Mucosa of gallbladder (tissue), 1 donor: ENCODE results near the gene AFM. TPM values are rescaled to one million over a fixed set of nuclear protein-coding genes. Genes with fewer than 3 reads are reported as not detected.

Experiments
- DNase-seq: peaks from one replicate; pipeline ENCODE4 v3.0.0-alpha.2; 2020; ENCODE audit warnings: low spot score
- total RNA-seq: library from RNA; stranded (reverse); gene quantifications from one replicate; pipeline ENCODE4 v1.2.1, GENCODE V29; 2021
- donor health status: DM: no; HTN: no; CAD: no.

Gene AFM
- total RNA-seq, result 0.35 TPM

- no peak for DNase-seq
These were observed at the start of gene AFM for GRCh38 chr4:73481358-73481757. TSS of gene AFM (plus strand) at chr4:73481745. CDS start at chr4:73481776, 31 bp downstream.

- no peak for DNase-seq
These were observed 49.8 kb upstream of the AFM start for GRCh38 chr4:73431813-73432168.

GRCh38 chr4:73432169-73433000, 49.2 kb upstream of the AFM start:
- DNase-seq, result no peak

GRCh38 chr4:73433140-73433539, 48.4 kb upstream of the AFM start:
- no peak for DNase-seq

- DNase-seq, result no peak
These were observed 47.2 kb upstream of the AFM start for GRCh38 chr4:73434311-73434710.

- DNase-seq, result no peak
These were observed 45.6 kb upstream of the AFM start, which contains the start of gene AFP for GRCh38 chr4:73435984-73436383. TSS of gene AFP (plus strand) at chr4:73436221. CDS start at chr4:73436263, 42 bp downstream.

GRCh38 chr4:73436674-73437557, 44.6 kb upstream of the AFM start:
- DNase-seq, result no peak

GRCh38 chr4:73437558-73437956, 44.0 kb upstream of the AFM start:
- no peak for DNase-seq

- DNase-seq, result no peak
These were observed 43.5 kb upstream of the AFM start for GRCh38 chr4:73438048-73438447.

GRCh38 chr4:73438582-73439215, 42.8 kb upstream of the AFM start:
- no peak for DNase-seq

GRCh38 chr4:73439445-73439844, 42.1 kb upstream of the AFM start:
- DNase-seq, result no peak

GRCh38 chr4:73439991-73440390, 41.6 kb upstream of the AFM start:
- DNase-seq, result no peak

- DNase-seq, result no peak
These were observed 40.9 kb upstream of the AFM start for GRCh38 chr4:73440653-73441052.

GRCh38 chr4:73442275-73442674, 39.3 kb upstream of the AFM start:
- no peak for DNase-seq

GRCh38 chr4:73443224-73443623, 38.3 kb upstream of the AFM start:
- no peak for DNase-seq

GRCh38 chr4:73445383-73446335, 35.9 kb upstream of the AFM start:
- DNase-seq, result no peak

GRCh38 chr4:73446336-73446938, 35.1 kb upstream of the AFM start:
- DNase-seq, result no peak

GRCh38 chr4:73447671-73448070, 33.9 kb upstream of the AFM start:
- no peak for DNase-seq

- no peak for DNase-seq
These were observed 32.9 kb upstream of the AFM start for GRCh38 chr4:73448448-73449203.

- no peak for DNase-seq
These were observed 31.0 kb upstream of the AFM start for GRCh38 chr4:73450398-73451004.
